IPS-NIHi11 (cell line): Measurements from ENCODE around the gene UBE2E3.
"Not testable (repeated sequence)": the region's sequence is repeated elsewhere in the genome, so short reads cannot be mapped to it uniquely, and the experiment has no call there.

Source experiments
- DNase-seq: peaks from one replicate; pipeline ENCODE4 v3.0.0; 2012; ENCODE audit warnings: mixed read lengths, low spot score

UBE2E3 gene

GRCh38 chr2:181074457-181074856, 94.1 kb downstream of the UBE2E3 start:
- no peak for DNase-seq

- DNase-seq = no peak
Observed at GRCh38 chr2:181076658-181077057, 96.3 kb downstream of the UBE2E3 start.

GRCh38 chr2:181077128-181077709, 96.8 kb downstream of the UBE2E3 start:
- DNase-seq = peak; percentile 46

- DNase-seq = no peak
Observed at GRCh38 chr2:181083140-181083539, 102.7 kb downstream of the UBE2E3 start.

GRCh38 chr2:181085734-181086133, 105.3 kb downstream of the UBE2E3 start:
- no peak for DNase-seq

DNA sequence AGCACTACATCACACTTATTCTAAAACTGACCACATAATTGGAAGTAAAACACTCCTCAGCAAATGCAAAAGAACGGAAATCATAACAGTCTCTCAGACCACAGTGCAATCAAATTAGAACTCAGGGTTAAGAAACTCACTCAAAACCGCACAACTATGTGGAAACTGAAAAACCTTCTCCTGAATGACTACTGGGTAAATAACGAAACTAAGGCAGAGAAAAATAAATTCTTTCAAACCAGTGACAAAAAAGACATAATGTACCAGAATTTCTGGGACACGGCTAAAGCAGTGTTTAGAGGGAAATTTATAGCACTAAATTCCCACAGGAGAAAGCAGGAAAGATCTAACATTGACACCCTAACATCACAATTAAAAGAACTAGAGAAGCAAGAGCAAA, 111.5 kb downstream of the UBE2E3 start:
- not testable (repeated sequence) for DNase-seq

DNA sequence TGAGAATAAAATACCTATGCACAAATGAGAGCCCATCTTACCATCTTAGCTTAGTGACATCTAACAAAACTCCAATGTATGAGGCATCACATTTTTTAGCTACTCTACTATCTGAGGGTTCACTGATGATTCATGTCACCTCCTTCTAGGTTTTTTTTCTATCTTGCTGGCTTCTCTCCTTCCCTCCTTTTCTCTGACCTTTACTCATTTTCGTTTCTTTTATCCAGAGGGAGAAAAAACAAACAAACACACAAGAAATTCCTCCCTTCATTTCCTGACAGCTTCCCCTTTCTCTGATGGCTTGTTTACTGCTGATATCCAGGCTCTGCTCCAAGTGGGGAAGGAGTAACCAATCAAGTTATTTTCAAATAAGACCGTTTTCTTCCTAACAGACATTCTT, 115.1 kb downstream of the UBE2E3 start:
- no peak for DNase-seq

GRCh38 chr2:181103659-181104058, 123.3 kb downstream of the UBE2E3 start:
- DNase-seq = no peak

GRCh38 chr2:181104512-181105115, 124.2 kb downstream of the UBE2E3 start:
- DNase-seq = peak; percentile 42

- no peak for DNase-seq
Observed at GRCh38 chr2:181105562-181105961, 125.2 kb downstream of the UBE2E3 start.

DNA sequence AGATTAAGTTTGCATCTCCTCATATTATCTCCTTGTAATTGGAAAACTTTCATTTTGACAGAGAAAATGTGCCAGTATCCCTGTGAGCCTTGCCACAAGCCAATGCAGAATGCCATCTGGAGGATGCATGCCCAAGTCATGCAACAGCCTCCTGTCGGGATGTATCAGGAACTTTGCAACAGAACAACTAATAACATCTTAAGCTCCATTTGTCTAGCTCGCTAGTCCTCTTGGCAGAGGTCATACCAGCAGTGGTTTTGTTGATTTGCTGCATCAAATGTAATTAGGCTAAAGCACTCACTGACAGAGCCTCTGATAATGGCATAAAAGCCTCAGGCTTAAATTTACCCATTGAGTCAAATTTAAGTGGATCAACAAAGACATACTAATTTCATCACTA, 125.8 kb downstream of the UBE2E3 start:
- no peak for DNase-seq

- DNase-seq = no peak
Observed at GRCh38 chr2:181106789-181107627, 126.6 kb downstream of the UBE2E3 start.

DNA sequence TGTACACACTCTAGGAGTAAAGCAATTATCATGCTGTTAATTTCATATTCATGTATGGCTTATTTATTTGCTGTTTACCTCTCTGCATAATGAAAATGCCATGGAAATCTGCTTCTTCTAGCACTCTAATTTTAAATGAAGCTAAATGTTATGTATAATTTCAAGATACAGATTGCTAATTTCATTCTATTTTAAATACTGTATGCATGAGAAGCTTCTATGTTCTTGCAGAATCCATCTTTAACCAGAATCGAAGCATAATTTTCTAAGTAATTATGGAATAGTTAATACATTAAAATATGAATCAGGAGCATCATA, 127.2 kb downstream of the UBE2E3 start:
- DNase-seq = no peak

- no peak for DNase-seq
Observed at GRCh38 chr2:181111059-181111458, 130.7 kb downstream of the UBE2E3 start.

DNA sequence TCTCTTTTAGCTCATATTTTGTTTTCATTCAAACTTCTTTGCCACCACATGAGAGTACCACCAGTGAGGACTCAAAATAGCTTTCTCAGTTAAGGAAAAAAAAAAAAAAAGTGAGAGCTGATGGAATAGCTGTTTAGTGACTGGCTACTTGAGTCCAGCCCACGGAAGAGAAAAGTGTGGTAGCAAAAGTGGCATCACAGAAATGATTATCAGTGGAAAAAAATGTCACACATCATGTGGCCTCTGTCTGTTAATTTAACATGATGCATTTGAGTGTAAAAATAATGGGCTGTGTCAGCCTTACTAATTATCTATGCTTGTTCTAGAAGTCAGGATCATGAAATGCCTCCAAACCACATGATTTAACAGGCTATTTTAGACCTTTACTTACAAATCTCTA, 132.5 kb downstream of the UBE2E3 start:
- DNase-seq = no peak
